HG02678 (cell line): ENCODE results near the gene COL2A1.
A peak's percentile ranks its signal among the peaks of the same experiment; 100 is the strongest.
"Not testable (repeated sequence)": the region's sequence is repeated elsewhere in the genome, so short reads cannot be mapped to it uniquely, and the experiment has no call there.

ENCODE experiments used
- ATAC-seq: cut with Tn5 transposase; IDR thresholded peaks from one replicate; pipeline ENCODE4 v1.9.1; 2021; ENCODE audit warnings: mild to moderate bottlenecking, moderate library complexity; ENCODE audit not compliant: unreplicated experiment

Gene COL2A1

DNA sequence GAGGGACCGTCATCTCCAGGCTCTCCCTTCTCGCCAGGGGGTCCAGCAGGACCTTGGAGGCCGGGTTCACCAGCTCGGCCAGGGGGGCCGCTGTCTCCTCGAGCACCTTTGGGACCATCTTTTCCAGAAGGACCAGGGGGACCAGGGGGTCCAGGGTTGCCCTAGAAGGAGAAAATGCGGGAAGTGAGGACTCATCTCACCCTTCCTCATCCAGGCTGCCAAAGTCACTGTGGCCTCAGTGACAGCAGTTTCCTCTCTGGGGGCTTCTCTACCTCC is 25.7 kb downstream of the COL2A1 start:
- no peak for ATAC-seq

DNA sequence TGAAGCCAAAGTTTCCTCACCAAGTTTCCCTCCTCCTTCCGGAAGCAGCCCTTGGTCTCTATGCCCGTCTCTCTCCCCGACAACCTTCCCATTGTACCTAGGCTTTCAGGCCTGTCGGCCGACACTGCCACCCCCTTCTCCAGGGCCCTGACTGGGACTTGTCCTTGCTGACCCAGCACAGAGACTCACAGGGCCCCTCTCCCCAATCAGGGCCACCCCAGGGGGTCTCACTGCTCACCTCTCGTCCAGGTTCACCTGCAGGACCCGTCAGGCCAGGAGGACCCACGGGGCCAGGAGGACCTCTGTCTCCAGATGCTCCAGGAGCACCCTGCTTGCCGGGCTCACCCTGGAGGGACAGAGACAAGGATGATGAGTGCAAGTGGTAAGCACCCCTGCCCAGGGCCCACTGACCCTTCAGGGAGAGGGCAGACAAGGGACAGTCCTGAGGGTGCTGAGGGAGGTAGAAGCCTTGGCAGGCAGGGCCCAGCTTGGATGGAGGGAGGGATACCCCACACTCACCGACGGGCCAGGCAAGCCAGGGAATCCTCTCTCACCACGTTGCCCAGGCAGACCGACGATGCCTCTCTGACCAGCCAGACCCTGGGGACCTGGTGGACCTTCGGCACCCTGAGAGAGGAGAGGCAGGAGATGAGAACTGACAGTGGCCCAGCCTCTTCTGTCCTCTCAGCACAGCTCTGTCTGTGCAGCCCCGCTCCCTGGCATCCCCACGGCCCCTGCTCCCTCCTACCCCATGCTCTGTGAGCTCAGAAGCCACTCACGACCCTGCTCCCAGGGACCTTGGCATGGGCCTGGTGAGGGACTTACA is 26.3 kb downstream of the COL2A1 start:
- ATAC-seq, result no peak

DNA sequence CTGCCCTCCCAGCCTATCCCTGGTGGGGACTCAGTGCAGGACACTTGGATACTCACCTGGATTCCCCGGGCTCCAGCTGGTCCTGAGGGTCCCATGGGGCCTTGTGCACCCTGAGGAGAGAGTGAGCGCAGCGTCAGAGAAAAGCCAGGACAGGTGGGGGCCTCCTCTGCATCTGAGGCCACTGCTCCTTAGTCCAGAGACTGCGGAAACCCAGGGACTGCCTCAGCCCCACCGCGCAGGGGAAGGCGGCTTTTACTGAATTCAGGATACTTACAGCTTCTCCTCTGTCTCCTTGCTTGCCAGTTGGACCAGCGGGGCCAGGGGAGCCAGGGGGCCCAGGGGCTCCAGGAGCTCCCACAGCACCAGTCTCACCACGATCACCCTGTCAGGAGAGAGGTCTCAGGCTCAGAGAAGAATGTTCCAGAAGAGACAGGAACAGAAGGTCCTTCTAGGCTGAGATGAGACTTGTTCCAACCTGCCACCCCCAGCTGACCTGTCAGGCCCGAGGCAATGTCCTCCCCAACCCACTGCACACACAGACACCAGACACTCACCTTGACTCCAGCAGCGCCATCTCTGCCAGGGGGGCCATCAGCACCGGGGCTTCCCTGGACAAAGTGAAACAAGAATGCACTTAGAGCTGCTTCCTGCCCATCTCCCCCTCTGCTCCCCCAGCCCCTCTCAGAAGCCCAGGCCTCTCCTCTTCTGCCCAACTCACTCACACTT is 27.1 kb downstream of the COL2A1 start:
- ATAC-seq, result no peak

DNA sequence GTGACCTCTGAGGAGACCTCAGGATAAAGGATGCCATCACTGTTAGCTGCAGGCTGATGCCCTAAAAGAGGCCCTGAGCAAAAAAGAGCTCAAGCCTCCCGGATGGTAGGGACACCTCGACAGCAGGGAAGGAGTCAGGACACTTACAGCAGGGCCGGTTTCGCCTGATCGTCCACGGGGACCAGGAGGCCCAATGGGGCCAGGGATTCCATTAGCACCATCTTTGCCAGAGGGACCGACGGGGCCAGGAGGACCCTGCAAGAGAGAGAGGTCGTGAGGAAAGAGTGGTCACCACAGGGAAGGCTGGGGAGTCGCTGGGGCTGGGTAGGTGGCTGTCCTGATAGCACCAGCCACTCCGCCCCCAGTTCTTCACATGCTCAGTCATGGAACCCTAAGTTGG is 28.5 kb downstream of the COL2A1 start:
- no peak for ATAC-seq

DNA sequence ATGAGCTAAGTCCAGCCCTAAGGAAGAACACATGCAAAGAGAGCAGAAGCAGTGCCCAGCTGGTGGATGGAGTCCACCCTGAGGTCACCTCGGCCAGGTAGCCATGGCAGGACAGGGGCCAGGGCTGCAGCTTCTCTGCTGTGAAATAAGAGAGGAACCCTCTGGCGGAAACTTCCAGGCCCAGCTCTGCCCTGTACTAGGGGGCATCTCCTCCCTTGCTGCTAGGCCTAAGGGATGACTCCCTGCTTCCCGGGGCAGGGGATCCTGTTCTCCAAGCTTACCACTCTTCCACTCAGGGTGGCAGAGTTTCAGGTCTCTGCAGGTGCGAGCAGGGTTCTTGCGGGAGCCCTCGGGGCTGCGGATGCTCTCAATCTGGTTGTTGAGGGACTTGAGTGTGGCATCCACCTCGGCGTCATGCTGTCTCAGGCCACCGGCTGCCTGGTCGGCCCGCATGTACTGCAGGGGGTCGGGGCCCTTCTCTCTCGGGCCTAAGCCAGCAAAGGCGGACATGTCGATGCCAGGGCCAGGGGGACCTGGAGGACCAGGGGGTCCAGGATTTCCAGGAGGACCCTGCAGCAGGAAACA is 29.1 kb downstream of the COL2A1 start:
- ATAC-seq, result no peak

DNA sequence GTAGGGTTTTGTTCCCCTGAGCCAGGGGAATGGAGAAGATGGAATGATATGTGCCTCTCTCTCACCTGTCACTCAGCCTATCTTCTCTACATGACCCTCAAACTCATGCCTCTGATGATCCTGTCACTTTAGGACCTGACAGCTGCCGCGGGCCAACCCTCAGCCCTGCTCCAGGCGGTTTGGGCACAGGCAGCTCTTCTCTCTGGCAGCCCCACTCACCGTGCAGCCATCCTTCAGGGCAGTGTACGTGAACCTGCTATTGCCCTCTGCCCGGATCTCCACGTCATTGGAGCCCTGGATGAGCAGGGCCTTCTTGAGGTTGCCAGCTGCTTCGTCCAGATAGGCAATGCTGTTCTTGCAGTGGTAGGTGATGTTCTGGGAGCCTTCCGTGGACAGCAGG is 30.4 kb downstream of the COL2A1 start:
- no peak for ATAC-seq

DNA sequence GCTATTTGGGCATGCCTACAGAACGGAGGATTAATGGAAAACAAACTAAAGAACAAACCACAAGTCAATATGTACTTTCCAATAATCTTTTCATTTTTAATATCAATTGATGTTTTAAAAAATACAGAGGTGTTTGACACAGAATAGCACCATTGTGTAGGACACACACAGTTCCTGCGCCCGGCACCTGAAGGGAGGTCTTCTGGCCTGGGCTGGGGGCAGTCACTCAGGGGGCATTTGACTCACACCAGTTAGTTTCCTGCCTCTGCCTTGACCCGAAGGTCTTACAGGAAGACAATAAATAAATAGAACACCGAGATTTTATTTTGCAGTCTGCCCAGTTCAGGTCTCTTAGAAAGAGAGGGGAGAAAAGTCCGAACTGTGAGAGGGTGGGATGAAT is 31.4 kb downstream of the COL2A1 start:
- ATAC-seq, result no peak

DNA sequence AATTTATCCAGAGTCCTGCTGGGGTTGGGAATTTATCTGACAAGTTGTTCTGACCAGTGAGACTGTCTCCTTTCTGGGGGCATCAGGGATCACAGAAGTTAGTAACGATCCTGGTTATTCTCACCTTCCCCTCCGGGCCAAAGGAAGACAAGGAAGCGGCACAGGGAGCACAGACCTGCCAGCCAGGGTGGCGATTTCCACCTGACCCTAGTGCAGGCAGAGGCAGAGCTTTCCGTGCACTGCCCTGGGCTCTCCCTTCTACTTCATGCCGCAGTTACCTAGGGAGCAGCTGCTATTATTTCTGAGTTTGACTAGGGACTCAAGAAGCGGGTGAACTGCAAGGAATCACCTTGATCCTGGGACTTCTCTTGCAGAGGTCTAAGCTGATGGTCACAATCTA is 33.4 kb downstream of the COL2A1 start:
- ATAC-seq, result no peak

DNA sequence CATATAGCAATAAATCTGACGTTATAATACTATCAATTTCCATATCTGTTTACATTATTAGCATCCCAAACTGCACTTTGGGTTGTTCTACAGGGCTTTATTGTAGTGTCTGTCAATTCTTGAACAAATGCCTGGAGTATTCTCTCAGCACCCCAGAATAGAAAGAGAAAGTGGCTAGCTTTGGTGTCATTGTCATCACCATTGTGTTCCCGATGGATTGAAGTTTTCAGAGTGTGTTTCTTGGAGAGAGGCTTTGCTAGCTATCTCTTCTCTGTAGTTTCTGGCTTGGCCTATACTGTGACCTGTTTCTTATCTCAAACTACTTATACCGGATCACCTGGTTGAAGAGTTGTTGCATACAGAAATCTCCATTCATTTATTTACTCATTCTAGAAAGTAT is 34.4 kb downstream of the COL2A1 start:
- no peak for ATAC-seq

DNA sequence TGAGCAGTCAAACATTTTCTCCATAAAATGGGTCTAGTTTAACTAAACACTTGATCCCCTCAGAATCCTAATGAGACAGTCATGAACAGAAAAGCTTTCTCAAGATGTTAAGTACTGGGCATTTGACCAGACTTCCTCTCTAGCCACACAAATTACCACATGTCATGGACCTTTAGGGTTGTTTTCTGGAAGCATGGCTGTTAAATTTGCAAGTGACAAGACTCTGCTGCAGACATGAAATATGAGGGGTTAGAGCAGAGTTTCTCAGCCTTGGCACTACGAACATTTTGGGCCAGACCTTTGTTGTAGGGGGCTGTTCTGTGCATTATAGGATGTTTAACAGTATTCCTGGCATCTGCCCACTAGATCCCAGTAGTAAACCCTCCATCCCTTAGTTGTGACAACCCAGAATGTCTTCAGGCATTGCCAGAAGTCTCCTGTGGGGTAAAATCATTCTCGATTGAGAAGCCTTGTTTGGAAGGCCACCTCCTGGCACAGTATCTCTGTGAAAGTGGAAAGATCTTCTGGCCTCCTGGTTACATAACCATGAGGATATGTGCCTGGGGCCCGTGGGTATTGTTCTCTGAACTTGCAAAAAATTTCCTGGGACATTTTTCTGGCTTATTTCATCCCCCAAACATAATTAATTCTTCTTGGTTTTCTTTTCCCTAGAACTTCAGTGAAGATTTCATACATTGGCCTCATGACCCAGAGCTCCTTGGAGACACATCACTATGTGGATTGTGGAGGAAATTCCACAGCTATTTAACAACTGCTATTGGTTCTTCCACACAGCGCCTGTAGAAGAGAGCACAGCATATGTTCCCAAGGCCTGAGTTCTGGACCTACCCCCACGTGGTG is 36.6 kb downstream of the COL2A1 start:
- ATAC-seq, result no peak

DNA sequence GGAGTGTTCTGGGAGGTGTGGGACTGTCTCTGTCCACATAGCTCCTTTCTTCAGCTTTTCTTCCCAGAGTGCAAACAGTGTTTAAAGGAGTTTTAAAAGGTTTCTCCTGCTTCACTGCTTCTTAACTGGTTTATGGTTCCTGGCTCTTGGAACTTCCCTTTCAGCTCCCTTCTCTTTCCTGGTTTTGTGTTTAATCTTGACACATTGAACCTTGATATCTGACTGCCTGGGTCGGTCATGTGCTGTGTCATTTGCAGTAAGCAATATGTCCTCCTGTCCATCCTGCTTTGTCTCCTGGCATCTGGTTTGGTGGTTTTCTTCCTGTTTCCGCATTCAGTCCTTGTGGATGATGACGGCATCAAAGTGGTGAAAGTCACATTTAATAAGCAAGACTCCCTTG is 38.7 kb downstream of the COL2A1 start:
- ATAC-seq, result no peak

DNA sequence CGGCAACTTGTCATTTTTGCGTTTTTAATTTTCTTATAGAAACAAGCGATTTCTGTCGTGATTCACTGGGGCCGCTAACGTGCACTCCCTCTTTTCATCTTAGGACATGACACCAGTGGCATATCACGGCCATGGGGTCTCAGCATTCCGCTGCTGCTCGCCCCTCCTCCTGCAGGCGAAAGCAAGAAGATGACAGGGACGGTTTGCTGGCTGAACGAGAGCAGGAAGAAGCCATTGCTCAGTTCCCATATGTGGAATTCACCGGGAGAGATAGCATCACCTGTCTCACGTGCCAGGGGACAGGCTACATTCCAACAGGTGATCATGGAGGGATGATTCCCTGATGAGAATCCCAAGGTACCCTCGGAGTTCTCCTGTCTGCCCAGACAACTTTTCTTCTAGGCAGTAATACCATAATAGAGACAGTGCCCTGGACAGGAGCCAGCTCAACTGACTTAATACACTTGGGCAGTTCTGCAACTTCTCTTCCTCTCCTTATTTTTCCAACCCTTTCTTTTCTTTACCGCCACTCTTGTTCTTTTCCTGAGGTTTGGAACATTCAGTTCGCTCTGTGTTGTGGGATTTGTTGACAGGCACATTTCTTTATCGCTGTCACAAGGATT is 40.1 kb downstream of the COL2A1 start:
- no peak for ATAC-seq

DNA sequence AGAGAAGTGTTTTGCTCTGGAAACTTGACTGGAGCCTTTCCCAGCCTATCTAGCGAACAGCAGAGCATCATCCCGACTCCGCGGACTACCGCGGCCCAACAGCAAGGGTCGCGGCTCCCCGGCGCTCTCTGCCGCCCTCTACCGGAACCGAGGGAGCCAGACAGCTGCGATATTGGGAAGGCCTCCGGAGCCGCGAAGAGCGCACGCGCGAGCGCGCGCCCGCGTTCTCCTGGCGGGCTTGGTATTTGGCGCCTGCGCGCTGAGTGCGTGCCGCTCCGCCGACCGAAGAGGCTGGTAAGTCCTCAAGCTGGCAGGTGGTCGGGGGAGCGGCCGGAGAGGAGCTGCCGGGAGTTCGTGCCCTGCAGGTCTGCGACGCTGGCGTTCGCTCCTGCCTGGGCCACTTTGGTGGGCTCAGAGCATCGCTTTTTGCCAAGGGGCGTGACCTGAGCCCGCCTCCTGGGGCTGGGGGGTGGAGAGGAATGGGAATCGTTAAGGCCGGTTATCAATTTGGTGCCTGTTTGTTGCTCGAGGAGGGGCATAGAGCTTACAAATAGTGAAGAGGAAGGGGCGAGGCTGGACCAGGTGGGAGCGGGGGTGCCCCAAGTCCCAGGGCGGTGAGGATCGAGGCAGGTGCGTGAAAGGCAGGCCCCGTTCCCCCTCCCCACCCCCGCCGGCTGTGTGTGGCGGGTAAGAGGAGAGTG is 40.8 kb downstream of the COL2A1 start, which contains the start of gene TMEM106C:
TMEM106C (plus strand) TSS at position 257 of the 701 bp plus-strand sequence. CDS start 641 bp downstream, outside the sequence.
- ATAC-seq, result peak; percentile 92

DNA sequence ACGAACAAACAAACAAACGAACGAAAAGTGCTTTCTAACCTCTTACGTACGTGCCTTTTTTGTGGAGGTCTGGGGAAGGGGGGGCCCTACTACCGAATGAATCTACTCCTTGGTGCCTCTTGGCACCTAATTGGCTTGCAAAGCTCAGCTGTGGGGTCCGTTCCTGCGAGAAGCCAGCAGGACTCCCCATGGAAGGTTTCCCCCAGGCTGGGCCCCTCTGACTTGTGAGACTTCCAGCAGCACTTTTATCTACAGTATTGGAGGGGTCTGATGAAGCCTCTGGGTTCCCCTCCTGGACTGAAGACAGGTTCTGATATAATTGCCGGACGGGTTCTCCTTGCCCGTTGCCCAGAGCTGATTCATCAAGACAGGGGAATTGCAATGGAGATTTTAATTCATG is 42.1 kb downstream of the COL2A1 start:
- ATAC-seq, result no peak

DNA sequence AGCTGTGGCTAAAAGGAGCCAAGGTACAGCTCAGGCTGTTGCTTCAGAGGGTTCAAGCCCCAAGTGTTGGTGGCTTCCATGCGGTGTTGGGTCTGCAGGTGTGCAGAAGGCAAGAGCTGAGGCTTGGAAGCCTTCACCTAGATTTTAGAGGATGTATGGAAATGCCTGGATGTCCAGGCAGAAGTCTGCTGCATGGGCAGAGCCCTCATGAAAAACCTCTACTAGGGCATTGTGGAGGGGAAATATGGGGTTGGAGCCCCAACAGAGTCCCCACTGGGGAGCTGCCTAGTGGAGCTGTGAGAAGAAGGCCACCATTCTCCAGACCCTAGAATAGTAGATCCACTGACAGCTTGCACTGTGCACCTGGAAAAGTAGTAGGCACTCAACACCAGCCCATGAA is 46.6 kb downstream of the COL2A1 start:
- ATAC-seq, result not testable (repeated sequence)

DNA sequence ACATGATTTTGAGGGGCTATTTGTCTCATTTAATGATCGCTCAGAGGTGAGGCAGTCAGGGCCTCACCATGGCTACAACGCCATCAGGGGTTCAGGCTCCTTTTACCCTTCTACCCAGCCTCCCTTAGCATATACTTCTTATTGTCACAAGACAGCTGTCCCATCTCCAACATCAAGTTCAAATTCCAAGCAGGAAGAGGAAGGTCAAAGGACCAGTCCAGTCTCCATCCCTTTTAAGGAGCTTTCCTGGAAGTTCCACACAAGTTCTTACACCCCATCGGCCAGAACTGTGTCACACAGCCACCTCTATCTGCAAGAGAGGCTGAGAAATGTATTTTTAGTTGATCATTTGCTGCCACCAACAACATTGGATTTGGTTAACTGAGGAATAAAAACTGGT is 49.2 kb downstream of the COL2A1 start:
- no peak for ATAC-seq

DNA sequence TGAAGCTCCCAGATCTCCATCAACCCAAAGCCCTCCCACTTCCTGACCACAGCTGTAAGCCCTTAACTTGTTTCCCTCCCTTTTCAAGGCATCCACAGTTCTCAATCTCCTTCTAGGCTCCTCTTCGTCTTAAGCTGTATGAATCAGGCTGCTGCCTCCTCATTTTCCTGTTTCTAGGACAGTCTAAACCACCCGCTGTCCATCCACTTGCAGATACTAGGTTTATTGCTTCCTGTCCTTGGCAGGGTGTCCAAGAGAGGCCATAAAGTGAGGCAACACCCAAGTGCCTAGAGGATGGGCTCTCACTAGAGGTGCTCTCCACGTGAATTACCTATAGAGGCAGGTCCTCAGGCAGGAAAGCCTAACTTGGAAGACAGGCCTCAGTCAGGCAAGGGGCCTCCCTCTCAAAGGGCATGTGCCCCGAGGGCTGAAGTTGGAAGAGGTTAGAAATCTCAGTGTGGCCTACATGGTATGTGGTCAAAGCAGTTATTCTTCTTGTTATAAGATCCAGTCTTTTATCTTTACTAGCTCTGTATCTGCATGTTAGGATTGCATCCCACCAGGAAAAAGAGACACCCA is 49.7 kb downstream of the COL2A1 start:
- no peak for ATAC-seq

DNA sequence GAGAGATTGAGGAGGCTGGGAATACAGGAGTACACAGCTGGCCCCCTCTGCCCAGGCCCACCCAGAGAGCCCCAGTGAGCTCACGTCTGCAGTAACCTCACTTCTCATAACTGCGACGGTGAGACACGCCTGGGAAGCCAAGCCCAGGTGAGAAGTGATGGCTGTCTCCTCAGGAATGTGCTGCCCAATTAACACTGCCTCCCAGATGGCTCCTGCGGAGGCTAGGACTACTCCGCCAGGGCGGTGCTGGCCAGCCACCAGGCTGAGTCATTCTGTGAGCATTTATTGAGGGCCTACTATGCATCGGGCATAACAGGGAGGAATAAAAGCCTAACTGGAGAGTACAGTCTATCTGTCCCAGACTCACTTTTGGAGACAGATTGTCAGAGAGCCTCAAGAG is 50.2 kb downstream of the COL2A1 start:
- ATAC-seq, result no peak

DNA sequence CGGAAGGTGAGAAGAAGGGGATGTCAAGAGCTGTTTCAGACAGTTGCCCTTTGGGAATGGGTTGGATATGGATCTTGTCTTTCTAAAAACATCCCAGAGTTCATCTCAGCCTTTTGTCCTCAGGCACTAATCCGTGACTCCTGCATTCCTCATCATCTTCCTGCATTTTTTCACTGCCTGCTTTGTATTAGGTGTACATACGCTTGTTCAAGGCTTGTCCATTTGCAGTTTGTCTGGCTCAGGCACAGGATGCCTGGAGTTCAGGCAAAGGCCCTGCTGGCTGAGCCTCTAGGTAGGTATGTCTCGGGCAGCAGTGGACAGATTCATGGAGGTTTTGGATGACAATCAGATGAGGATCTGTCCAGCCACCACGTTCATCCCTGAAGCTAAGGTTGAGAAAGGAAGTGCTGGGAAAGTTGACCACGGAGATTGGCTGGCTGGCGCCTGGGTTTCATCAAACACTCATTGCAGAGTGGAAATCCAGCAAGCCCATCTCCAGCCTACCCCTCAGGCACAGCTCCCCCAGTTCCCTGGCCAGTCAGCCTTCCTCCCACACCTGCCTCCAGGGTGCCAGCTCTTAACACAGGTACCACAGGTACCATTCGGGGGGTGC is 53.3 kb downstream of the COL2A1 start:
- no peak for ATAC-seq
